Hair follicle dermal papilla cell (primary cell): ENCODE measurements around the gene TMEM11. TPM values are rescaled to one million over a fixed set of nuclear protein-coding genes. Genes with fewer than 3 reads are reported as not detected.

ENCODE experiments used
- small RNA-seq: library from RNA; depleted of rRNA; stranded (forward); fragments of <200 nt; gene quantifications from one replicate; pipeline ENCODE3, GENCODE V24; 2012
- total RNA-seq: library from RNA; depleted of rRNA; stranded (reverse); fragments of >200 nt; gene quantifications from 2 replicates; pipeline ENCODE4 v1.2.3, GENCODE V29; 2012

The TMEM11 gene
- 23.4 and 25.2 TPM in 2 replicates for total RNA-seq

DNA sequence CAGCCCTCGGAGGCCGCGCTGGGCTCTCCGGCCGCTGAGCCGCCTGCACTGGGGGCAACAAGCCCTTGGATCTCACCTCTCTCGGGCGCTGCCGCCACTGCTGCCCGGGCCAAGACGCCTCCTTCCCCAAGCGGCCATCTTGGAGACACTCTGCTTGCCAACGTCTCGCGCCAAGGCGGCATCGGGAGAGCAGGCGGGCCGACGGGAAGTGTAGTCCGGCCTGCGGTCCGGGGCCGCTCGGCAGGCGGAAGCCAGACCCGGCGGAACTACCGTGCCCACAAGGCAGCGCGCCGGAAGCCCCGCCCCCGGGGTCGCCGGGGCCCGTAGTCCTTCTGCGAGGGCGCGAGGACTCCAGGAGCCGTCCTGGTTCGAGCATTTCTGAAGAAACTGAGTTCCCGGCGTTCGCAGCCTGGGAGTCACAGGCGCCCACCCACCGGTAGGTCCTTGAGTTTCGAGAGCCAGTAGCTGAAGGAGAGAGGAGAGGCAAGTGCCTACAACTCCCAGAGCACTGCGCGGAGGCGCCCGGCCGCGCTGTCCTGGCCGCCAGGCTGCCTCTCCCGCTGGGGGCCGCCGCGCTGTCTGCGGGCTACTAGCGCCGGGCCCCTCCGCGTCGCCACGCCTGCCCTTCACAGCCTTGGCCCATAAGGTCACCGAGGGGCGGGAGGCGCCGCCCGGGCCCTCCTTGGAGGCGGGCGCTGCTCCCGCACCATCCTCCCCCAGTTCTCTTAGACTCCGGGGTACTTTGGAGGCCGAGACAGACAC lies at the start of gene TMEM11:
TSS of gene TMEM11 (minus strand) at position 147 of the 762 bp plus-strand sequence. CDS start at position 138, 9 bp downstream.

GRCh38 chr17:21252796-21253645 lies 39.1 kb upstream of the TMEM11 start, which contains the start of gene NATD1:
Gene NATD1 (minus strand): TSS chr17:21253410. CDS start chr17:21253264, 146 bp downstream.

Small RNA genes within 50 kb of the gene (small RNA-seq; reads per million reads assigned to genes)
- not detected for gene RN7SL426P

Other genes with a start within 250 kb of the TMEM11 start
- 363 and 423 TPM in 2 replicates for gene USP22, start 171.2 kb downstream of the TMEM11 start, total RNA-seq
- gene DHRS7B, start 87.2 kb downstream of the TMEM11 start, total RNA-seq: 8.8 and 14.2 TPM in 2 replicates
- gene NATD1, start 39.2 kb upstream of the TMEM11 start, total RNA-seq: 7.3 and 9.1 TPM in 2 replicates
- 19.6 and 27.2 TPM in 2 replicates for gene MAP2K3, start 70.5 kb upstream of the TMEM11 start, total RNA-seq
- gene KCNJ12, start 162.2 kb upstream of the TMEM11 start, total RNA-seq: 0.49 and 0.61 TPM in 2 replicates